Liver (tissue), 3 donors: ENCODE measurements around the gene ABLIM3.

Experiments
- ATF3 ChIP-seq: IDR thresholded peaks from 2 replicates; pipeline ENCODE4 v1.6.1; 2016; ENCODE audit warnings: antibody characterized with exemption
- CTCF ChIP-seq: fragments of 150-350 bp; IDR thresholded peaks from 2 replicates; pipeline ENCODE4 v1.5.1; 2017; ENCODE audit warnings: improper control_type of control experiment, low read depth, low read length; ENCODE audit not compliant: missing input control
- GABPA ChIP-seq, 2 donors: IDR thresholded peaks in 1 of 2; conservative IDR thresholded peaks in 1 of 2; 2 replicates each; pipeline ENCODE4 v1.6.1; 2016; ENCODE audit warnings: antibody characterized with exemption in 2 of 2, mild to moderate bottlenecking in 1 of 2, moderate library complexity in 1 of 2
- MAX ChIP-seq: IDR thresholded peaks from 2 replicates; pipeline ENCODE4 v1.6.1; 2016; ENCODE audit warnings: antibody characterized with exemption
- RAD21 ChIP-seq, 2 donors: IDR thresholded peaks; 2 replicates each; pipeline ENCODE4 v1.6.1; 2016; ENCODE audit warnings: antibody characterized with exemption in 2 of 2, mild to moderate bottlenecking in 2 of 2
- RXRA ChIP-seq, 2 donors: IDR thresholded peaks; 2 replicates each; pipeline ENCODE4 v1.6.1; 2017 to 2018; ENCODE audit warnings: antibody characterized with exemption in 2 of 2, mild to moderate bottlenecking in 1 of 2
- donor health status: healthy.
- donor health status: healthy.

- TF ChIP-seq CTCF = no peak
- no peak for TF ChIP-seq MAX
- no peak for TF ChIP-seq GABPA (IDR thresholded peaks at IDR 0.05 in 1 of 2, conservative IDR thresholded peaks at IDR 0.05 in 1 of 2)
- TF ChIP-seq ATF3 = no peak
- TF ChIP-seq RXRA (IDR thresholded peaks at IDR 0.05) = no peak
- TF ChIP-seq RAD21 (IDR thresholded peaks at IDR 0.05) = no peak
These were observed 893 bp upstream of the ABLIM3 start for GRCh38 chr5:149140197-149141002.
